HG02943 (cell line): Measurements from ENCODE around the gene LCN1.

Experiments
- ATAC-seq: cut with Tn5 transposase; IDR thresholded peaks from one replicate; pipeline ENCODE4 v1.9.1; 2021; ENCODE audit warnings: mild to moderate bottlenecking, low read depth, moderate library complexity; ENCODE audit not compliant: unreplicated experiment

The LCN1 gene

DNA sequence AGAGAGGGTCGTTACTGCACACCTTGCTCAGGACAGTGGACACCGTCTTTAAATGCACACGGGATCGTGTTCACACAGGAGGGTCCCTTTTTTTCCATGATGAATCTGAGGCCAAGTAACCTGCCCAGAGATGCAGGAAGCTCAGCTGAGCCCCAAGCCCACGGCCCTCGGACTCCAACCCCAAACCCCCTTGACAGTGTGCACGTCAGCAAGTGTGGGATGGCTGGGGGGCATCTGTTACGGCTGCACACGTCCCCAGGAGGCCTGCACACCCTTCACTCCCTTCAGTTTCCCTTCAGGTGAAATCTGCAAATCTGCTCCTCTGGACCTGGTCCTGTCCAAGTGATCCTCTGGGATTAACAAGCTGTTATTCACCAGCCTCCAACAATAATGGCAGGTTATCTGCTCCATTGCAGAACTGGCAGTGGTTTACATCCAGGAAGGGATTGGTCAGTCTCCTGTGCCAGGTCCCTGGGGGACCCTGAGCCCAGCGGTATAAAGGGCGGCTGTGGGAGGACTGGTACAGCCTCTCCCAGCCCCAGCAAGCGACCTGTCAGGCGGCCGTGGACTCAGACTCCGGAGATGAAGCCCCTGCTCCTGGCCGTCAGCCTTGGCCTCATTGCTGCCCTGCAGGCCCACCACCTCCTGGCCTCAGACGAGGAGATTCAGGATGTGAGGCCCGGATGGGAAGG lies at the start of gene LCN1:
Gene LCN1 (plus strand): TSS at position 525 of the 692 bp plus-strand sequence. CDS start 58 bp downstream, at position 583.
- ATAC-seq: no peak

DNA sequence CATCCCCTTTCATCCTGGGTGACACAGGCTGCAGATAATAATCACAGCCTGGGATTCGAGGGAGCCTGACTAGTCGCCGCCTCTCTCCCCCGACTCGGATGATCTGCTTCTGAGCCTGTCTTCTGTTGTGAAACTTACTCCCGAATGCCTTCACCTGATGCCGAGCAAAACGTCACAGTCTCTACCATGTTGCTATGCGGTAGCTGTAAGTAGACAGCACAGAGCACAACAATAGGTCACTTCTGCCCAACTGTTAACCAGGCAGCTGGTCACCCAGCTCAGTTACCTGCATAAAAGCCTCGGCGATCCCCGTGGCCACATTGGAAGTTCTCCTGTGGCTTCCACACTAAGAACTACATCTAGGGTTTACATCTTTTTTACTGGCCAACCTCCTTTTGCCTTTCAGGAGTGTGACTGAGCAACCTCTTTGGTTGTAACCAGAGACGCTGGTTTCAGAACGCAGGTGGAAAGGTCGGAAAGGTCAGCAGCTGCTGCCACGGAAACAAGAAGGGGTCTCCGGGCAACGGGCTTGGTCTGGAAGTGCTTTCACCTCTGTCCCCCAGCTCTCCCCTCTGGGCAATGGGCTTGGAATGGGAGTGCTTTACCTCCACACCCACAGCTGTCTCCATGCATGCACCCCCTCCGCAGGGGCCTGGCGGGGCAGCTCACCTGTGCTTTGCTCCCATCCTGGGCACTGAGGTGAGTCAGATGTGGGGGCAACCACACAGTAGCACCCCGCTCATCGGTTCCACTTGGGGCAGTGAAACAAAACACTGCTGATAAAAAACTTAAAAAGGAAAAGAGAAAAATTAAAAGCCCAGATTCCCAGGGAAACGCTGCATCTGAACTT lies 49.2 kb upstream of the LCN1 start:
- ATAC-seq: no peak

DNA sequence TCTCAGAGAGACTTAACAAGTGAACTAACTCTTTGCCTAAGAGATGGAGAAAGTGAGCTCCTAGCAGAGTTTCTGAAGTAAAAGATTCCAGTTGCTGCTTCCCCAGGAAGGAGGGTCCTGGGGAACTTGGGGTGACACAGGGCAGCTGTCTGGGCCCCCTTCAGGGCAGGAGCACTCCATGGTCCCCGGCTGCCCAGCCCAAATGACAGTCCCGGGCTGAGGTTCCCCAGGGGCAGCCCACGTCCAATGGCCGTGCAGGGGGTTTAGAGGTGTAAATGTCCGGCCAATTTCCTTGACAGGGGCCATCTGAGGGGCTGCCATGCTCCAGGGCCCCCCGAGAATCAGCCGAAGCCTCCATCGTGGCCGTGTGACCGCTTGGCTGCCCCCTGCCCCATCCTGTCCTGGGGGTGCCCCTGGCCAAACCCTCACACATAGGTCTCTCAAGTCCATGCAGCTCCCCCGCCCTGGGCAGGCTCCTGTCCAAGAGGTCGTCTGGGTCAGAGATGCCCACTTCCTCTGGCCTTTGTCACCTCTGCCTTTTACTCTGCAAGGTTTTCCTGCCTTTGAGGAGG lies 47.2 kb upstream of the LCN1 start:
- ATAC-seq: no peak

DNA sequence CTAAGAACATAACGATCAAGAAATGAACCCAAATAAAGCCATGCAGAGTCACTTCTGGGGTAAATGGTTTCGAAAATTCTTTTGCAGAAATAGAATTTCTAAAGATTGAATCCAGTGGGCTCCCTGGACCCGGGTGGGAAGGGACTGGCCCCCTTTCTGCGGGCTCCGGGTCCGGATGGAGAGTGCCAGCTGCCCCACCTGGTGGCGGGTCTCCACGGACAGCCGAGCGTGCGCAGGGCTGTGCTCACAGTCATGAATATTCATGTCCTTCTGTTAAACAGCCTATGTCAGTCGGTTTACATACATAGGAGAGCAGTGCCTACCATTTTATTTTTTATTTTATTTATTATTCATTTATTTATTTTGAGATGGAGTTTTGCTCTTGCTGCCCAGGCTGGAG lies 46.3 kb upstream of the LCN1 start:
- no peak for ATAC-seq

DNA sequence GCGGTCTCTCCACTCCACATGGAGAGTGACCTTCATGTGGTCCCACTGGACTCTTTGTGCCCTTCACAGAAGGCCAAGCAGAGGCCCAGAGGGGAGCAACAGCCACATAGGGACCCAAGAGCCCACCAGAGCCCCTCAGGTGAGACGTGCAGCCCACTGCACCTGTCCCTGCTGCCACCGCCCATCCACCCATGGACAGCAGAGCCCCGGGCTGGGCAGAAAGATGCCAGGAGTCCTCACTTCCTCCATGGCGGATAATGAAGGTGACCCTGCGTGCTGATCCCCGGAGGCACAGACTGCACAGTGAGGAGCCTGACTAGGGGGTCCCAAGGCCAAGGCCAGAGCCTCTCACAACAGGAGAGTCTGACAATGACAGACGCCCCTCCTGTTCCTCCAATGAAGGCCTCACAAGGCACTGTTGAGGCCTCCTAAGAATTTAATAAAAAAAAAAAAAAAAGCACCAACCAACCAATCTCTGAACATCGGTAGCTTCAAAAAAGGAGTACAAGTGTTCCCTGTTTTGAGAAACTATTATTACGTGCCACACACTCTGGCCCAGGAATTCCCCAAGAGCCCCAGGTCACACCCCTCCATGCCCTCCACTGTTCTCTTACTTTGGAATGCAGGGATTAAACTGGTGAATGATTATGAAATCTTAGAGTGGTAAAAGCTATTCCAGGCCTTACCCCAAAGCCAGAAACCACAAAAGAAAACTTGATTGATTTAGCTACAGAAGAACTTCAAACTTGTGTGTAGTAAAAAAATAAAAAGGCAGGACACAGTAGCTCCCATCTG lies 44.5 kb upstream of the LCN1 start:
- ATAC-seq: no peak

DNA sequence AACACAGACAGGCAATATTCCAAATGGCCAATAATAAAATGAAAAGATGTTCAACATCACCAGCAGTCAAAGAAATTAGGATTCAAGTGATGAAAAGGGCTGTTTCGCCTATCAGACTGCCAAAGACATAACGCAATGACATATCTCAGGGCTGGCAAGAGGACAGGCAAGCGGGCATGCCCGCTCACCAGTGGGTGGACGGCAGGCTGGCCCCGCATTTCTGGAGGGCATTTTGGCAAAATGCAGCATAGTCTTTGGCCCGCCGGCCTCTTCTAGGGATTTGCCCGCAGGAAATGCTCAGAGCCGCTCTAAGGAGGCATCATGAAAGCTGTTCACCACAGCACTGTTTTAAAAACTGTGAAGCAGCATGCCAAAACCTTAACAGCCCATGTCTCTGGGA lies 43.0 kb upstream of the LCN1 start:
- ATAC-seq: no peak

DNA sequence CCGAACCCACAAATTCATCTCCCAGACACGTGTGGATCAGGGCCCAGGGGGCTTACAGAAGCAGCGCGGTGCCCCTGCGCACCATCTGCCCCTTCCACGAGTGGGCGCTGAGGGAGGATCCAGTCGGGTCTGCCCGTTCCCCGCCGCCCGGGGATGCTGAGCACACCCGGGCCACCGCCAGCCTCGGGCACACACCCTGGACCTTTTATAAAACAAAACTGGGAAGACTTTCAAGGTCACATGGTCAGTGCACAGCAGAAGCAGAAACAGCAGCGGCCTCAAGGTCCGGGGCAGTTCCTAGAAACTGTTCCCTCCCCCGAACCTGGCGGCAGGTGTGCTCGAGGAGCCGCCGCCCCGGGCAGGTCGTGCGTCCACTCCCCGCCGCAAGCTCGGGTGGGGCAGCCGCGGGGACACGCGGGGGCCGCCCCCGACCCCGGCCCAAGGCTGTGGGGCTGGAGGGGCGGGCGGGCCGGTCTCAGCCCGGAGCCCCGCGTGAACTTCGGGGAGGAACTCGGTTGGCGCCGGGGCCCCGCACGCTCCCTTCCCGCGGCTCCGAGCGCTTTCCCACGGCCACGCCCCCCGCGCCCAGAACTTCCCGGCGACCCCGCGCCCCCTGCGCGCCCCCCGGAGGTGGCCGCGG lies 42.3 kb upstream of the LCN1 start:
- no peak for ATAC-seq

DNA sequence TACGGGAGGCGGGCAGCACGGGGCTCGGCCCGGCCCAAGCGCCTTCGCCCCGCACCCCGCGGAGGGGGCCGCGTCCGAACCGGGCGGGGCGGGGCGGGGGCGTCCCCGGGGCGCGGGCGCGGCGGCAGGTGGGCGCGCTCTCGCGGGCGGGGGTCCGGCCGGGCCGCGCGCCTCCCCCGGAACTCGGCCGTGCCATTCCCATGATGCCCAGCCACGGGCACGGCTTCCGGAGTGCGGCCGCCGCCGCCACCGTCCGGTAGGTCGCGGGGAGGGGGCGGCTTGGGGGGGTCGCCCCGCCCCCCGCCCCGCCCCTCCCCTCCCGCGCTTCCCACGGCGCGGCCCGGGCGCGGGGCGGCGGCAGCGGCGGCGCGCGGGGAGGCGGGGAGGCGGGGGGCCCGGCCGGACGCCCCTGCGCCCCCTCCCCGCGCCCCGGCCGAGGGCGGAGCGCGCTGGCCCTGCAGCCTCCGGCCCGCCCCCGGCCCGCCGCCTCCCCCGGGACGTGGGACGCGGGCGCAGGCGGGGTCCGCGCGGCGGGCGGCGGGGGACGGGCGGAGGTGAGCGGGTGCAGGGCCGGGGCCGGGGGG lies 41.7 kb upstream of the LCN1 start, which contains the start of gene PPP1R26:
Gene PPP1R26 (plus strand): TSS at position 314 of the 584 bp plus-strand sequence. CDS start 4,729 bp downstream, outside the sequence.
- no peak for ATAC-seq

DNA sequence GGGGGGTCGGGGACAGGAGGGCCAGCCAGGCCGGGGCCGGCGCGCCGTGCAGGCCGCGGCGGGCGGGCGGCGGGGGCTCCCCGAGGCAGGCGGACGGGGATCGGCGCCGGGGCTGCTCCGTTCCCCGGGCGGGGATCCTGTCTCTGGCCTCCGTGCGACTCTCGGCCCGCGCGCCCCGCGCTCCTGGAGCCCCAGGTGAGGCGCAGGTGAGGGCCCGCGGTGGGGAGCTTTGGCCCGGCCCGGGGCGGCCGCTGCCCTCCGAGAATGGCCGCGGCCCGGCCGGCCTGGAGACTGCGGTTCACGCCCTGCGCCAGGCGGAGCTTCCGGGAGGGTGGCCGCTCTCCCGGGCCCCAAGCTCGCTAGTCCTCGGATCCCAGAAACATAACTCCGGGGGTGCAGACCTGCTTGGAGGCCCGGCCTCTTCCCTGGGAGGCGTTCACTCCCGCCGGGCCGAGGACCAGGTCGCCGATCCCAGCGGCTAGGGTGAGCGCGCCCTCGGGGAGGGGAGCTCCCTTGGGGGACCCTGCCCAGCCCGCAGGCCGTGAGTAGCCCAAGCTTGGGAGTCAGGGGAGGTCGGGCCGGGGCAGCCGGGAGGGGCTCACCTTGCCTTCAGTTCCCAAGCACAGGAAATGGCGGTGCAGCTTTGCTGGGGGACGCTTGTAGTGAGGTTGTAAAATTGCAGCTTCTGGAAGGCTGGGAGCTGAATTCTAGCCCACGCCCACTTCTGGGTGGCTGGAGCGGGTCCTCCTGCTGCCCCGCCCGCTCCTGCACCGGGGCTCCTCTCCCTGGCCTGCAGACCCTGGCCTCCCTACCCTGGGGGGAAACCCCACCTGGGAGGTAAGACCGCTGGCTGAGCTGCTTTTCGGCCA lies 40.9 kb upstream of the LCN1 start:
- no peak for ATAC-seq

DNA sequence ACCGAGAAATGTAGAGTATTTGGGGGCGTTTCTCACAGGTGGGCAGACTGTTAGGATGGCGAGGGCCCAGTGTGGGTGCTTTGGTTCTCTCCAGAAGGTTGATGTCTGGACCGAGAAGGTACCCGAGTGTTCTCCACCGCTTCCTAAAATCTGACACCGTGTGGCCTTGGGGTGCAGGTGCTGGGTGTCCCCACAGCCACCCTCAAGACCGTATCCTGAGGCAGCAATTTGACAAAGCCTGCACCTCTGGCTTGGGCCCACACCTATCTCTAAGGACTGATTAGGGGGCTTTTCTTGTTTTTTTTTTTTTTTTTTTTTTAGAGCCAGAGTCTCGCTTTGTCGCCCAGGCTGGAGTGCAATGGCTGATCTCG lies 40.3 kb upstream of the LCN1 start:
- ATAC-seq: no peak

DNA sequence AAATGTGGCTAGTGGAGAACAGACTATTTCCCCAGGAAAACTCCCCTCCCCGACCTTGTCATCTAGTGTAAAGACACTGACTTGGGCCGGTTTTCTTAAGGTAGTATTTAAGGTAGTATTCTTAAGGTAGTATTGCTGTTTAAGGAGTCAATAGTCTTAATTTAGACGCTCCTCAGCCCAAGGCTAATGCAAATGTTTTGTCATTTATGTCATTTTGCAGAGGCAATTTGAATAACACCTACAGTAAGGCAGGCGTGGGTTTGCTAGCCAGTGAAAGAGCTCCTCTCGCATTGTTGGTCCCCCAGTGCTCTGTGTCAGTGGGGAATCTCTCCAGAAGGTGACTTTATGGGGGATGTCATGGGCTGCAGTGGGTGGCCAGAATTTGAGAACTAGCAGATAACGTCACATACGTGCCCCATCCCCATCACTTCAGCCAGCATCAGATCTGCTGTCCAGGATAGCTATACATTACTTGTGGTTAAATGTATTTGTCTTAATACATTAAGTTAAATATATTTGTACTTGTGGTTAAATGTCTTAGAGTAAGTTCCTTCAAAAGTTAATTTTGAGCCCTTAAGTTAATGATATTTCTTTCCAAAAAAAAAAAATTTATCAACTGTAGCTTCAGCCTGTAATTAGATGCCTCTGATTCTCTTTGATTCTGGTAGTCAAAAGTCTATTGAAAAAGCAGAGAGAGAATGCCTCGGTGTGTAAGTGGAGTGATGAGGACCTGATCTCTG lies 39.1 kb upstream of the LCN1 start:
- no peak for ATAC-seq

DNA sequence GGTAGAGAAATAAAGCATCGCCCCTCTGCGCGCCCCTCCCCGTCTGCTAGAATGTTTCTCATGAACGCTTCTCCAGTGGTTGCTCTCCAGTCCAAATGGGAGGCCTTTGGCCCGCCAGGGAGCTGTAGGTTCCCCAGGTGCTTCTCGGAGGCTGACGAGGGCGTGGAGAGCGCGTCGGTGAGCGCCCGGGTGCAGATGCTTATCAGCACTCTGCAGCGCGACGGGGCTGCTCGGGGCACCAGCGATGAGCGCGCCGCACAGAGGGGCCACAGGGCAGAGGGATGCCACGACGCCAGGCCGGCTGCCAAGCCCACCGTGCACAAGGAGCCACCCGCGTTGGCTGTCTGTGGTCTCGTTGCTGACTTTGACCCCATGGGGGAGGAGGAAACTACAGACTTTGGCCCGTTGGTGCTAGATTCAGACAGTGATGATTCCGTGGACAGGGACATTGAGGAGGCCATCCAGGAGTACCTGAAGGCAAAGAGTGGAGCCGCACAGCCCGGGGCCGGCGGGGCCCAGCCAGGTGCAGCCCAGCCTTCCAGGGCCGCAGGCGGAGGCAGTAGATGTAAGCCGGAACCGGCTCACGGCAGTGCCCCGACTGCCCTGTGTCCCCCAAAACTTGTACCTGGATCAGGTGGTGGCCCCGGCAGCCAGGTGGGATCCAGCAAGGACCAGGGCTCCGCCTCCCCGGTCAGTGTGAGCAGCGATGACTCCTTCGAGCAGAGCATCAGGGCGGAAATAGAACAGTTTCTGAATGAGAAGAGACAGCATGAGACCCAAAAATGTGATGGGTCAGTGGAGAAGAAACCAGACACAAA lies 36.6 kb upstream of the LCN1 start:
- ATAC-seq: no peak

DNA sequence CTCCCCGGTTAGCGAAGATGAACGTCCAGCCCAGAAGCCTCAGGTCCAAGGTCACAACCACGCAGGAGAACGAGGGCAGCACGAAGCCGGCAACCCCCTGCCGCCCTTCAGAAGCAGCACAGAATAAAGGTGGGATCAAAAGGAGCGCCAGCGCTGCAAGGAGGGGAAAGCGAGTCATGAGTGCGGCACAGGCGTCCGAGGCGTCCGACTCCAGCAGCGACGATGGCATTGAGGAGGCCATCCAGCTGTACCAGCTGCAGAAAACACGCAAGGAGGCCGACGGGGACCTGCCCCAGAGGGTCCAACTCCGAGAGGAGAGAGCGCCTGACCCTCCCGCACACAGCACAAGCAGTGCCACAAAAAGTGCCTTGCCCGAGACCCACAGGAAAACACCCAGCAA lies 35.9 kb upstream of the LCN1 start:
- no peak for ATAC-seq

DNA sequence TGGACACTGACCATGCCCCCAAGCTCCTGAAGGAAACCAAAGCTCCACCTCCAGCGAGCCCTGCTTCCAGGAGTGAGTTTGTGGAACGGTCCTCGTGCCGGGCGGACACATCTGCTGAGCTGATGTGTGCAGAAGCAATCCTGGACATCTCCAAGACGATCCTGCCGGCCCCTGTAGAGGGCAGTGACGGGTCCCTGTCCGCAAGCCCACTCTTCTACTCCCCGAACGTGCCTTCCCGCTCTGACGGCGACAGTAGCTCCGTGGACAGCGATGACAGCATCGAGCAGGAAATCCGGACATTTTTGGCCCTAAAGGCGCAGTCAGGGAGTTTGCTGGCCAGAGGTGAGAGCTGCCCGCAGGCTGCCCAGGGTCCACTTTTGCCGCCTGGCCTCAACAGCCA lies 35.4 kb upstream of the LCN1 start:
- no peak for ATAC-seq

DNA sequence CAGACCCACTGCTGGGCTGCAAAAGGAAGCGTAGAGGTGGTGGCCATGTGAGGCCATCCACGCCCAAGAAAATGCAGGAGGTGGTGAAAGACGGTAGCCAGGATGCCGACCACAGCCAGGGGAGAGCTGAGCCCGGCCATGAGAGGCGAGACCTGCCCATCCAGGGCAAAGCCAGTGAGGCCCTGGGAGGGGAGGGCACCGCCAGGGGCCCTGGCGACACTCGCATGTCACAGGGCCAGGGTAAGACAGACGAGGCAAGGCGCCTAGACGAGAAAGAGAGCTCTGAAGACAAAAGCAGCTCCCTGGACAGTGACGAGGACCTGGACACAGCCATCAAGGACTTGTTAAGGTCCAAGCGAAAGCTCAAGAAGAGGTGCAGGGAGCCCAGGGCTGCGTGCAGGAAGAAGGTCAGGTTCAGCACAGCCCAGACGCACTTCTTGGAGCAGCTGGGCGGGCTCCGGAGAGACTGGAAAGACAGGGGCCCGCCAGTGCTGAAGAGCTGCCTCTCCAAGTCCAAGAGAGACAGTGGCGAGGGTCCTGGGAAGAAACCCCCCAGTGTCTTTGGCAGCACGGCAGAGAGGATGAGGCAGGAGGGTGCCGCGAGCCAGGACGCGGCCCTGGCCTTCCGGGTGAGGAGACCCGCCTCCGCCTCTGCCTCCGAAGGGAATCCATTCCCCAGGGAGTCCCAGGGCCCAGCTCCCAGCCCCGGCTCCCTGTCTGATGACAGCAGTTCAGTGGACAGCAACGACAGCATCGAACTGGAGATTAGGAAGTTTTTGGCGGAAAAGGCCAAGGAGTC lies 34.8 kb upstream of the LCN1 start:
- ATAC-seq: no peak

DNA sequence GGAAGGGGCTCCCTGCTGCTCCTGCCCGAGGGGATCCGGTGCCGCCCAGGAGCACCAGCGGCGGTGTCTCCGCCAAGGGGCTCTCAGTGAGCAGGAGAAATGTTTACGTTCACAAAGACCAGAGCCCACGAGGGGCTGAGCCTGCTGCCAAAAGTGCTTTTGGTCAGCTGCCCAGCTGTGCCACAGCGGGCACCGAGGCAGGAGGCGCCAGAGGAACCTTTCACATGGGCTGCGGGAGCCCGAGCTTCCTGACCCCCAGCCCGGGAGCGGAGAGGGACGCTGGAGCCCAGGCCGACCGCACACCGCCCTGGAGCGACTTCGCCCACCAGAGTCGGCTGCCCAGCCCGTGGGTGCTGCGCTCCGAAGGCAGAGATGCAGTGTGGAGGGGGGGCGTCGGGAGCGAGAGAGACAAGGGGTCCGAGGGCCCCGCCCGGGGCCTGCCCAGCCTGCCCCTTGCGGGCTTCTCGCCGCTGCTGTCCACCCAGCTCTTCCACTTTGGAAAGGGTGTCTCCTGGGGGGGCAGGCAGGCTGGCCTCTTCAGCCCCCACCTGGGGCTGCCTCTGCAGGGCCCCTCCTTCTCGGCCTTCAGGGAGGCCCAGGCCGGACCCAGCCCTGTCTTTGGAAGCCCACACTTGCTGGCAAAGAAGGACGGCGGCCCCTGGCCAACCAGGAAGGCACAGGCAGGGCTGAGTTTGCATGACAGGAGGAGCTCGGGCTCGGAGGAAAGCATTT lies 33.8 kb upstream of the LCN1 start:
- ATAC-seq: no peak
